ENCODE measurements around the gene ATP4A.

Gene ATP4A

DNA sequence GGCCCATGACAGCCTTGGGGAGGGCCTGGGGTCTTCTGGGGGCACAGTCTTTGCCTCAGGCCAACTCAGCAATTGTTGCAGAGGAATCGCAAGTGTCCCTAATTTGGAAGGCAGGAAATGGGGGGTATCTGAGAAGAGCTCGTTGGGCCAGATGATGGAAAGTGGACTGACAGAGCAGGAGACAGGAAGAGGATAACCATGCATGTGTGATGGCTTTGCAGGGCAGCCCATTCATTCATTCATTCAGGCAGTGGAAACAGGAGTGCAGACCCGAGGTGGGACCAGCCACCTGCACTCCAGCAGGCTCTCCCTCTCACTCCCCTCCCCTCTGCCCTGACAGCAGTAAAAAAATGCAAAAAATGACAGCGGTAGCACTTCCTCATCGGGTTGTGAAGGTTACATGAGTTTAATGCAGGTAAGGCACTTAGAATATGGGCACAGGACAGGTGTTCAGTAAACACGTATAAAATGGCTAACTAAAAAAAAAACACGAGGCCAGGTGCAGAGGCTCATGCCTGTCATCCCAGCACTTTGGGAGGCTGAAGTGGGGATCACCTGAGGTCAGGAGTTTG is 23.0 kb downstream of the ATP4A start:
- no peak for DNase-seq (ENCODE audit: low read depth, low spot score)
- Histone ChIP-seq H3K36me3 (ENCODE audit: insufficient read depth, low read length) (no peaks in the 10 kb centered on the region), H3K4me3 (no peak overlapping the region), H3K27ac (no peak overlapping the region), H3K9me3 (ENCODE audit: low read depth, low read length) (no peaks in the 10 kb centered on the region), H3K9ac (ENCODE audit: insufficient read length) (no peak overlapping the region)
- TF ChIP-seq EZH2 (IDR thresholded peaks at IDR 0.05) (no peak), POLR2AphosphoS5 (IDR thresholded peaks at IDR 0.05; ENCODE audit: borderline replicate concordance, low read depth, low read length) (no peak), FOXP2 (optimal IDR thresholded peaks at IDR 0.05; ENCODE audit: control extremely low read depth, extremely low read length, insufficient read depth) (no peak)

DNA sequence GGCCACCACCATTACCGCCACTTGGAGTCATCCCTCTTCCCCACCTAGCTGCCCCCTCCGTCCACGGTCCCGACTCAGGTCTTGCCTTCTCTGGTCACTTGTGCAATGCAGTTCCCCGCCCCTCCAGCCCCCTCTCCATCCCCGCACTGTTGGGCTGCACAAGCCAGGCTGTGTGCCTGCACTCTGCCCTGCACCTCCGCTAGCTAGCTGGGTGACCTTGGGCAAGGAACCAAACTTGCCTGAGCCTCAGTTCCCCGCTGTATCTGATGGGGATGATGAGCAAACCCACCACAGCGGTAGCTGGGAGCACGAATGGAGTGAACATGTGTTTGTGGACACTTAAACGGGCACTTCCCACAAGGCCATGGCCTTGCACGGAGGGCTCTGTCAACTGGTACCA is 23.6 kb downstream of the ATP4A start:
- Histone ChIP-seq H3K27ac (no peak overlapping the region), H3K4me3 (no peak overlapping the region), H3K9ac (ENCODE audit: insufficient read length) (no peak overlapping the region), H3K36me3 (ENCODE audit: insufficient read depth, low read length) (no peaks in the 10 kb centered on the region), H3K9me3 (ENCODE audit: low read depth, low read length) (no peaks in the 10 kb centered on the region)
- no peak for DNase-seq (ENCODE audit: low read depth, low spot score)
- TF ChIP-seq FOXP2 (optimal IDR thresholded peaks at IDR 0.05; ENCODE audit: control extremely low read depth, extremely low read length, insufficient read depth) (no peak), POLR2AphosphoS5 (IDR thresholded peaks at IDR 0.05; ENCODE audit: borderline replicate concordance, low read depth, low read length) (no peak), EZH2 (IDR thresholded peaks at IDR 0.05) (no peak)

DNA sequence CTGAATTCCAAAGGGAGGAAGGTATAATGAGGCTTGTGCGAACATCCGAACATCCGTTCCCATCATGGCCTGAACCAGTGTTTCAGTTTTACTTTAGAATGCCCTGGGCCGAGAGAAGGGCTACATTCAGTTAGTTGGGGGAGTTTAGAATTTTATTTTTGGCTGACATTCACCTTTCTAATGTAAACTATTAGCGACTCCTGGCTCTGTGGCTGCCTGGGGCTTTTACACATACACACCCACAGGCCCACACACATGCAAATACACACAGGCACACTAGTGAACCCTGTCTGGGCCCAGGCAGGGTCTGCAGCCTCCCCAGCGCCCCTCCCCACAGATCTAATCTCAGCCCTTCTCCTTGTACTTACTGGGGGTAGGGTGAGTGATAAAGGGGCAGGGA is 24.1 kb downstream of the ATP4A start:
- no peak overlapping the region for H3K9ac ChIP-seq (ENCODE audit: insufficient read length)
- H3K27ac ChIP-seq: no peak overlapping the region
- H3K4me3 ChIP-seq: no peak overlapping the region
- no peak for DNase-seq (ENCODE audit: low read depth, low spot score)
- no peaks in the 10 kb centered on the region for H3K36me3 ChIP-seq (ENCODE audit: insufficient read depth, low read length)
- no peaks in the 10 kb centered on the region for H3K9me3 ChIP-seq (ENCODE audit: low read depth, low read length)
- TF ChIP-seq EZH2 (IDR thresholded peaks at IDR 0.05): no peak
- no peak for TF ChIP-seq FOXP2 (optimal IDR thresholded peaks at IDR 0.05; ENCODE audit: control extremely low read depth, extremely low read length, insufficient read depth)
- TF ChIP-seq POLR2AphosphoS5 (IDR thresholded peaks at IDR 0.05; ENCODE audit: borderline replicate concordance, low read depth, low read length): no peak

DNA sequence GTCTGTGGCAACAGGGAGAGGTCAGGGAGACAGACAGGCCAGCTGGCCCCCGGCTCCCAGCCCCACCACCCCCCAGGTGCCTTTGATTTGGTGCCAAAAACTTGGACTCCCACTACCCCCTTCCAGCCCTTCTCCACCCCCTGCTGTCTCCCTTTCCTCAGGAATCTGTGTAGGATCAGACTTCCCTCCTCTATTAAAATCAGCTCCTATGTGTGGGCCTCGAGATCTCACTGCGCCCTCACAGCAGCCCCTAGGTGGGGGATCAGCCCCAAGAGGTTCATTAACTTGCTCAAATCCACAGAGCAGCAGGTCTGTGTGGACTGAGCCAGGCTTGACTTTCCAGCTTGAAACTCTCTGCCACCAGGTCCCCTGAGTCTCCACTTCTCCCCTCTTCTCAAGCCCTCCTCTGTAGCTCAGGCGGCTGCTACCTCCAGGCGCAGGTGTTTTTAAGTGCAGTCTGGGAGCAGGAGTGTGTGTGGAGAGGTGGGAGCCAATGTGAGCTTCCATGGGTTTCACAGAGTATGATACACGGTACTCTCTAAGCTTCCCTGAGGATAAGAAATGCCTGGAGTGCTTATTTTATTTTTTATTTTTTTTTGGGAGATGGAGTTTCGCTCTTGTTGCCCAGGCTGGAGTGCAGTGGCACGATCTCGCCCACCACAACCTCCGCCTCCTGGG is 28.5 kb downstream of the ATP4A start:
- H3K9ac ChIP-seq (ENCODE audit: insufficient read length): no peak overlapping the region
- no peaks in the 10 kb centered on the region for H3K9me3 ChIP-seq (ENCODE audit: low read depth, low read length)
- H3K36me3 ChIP-seq (ENCODE audit: insufficient read depth, low read length): no peaks in the 10 kb centered on the region
- DNase-seq (ENCODE audit: low read depth, low spot score): no peak
- no peak overlapping the region for H3K4me3 ChIP-seq
- H3K27ac ChIP-seq: no peak overlapping the region
- TF ChIP-seq POLR2AphosphoS5 (IDR thresholded peaks at IDR 0.05; ENCODE audit: borderline replicate concordance, low read depth, low read length): no peak
- no peak for TF ChIP-seq FOXP2 (optimal IDR thresholded peaks at IDR 0.05; ENCODE audit: control extremely low read depth, extremely low read length, insufficient read depth)
- no peak for TF ChIP-seq EZH2 (IDR thresholded peaks at IDR 0.05)

DNA sequence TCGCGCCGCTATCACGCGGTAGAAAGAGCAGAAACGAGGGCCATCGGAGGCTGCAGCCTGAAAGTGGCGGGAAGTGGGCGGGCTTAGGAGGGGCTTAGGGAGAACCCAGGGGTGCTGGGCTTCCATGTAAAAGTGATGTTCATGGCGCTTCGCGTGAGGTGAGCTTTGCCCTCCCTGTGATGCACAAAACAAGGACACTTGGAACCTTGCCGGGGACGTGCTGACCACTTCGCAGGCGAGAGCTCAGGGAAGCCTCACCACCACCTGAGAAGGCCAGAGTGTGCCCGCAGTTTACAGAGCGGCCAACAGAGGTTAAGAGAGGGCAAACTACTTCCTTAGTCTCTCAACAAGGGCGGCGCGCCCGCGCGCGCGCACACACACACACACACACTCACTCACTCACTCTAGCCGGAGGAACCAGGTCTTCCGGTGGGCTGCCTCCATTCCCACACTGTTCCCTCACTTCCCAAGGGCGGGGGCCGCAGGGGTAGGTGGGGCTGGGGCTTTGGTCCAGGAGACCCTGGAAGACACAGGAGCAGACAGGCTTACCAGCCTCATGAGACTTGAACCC is 29.6 kb downstream of the ATP4A start:
- Histone ChIP-seq H3K27ac (no peak overlapping the region), H3K36me3 (ENCODE audit: insufficient read depth, low read length) (no peaks in the 10 kb centered on the region), H3K9ac (ENCODE audit: insufficient read length) (no peak overlapping the region), H3K9me3 (ENCODE audit: low read depth, low read length) (no peaks in the 10 kb centered on the region), H3K4me3 (no peak overlapping the region)
- no peak for TF ChIP-seq FOXP2 (optimal IDR thresholded peaks at IDR 0.05; ENCODE audit: control extremely low read depth, extremely low read length, insufficient read depth)
- no peak for TF ChIP-seq POLR2AphosphoS5 (IDR thresholded peaks at IDR 0.05; ENCODE audit: borderline replicate concordance, low read depth, low read length)
- TF ChIP-seq EZH2 (IDR thresholded peaks at IDR 0.05): no peak
- no peak for DNase-seq (ENCODE audit: low read depth, low spot score)

DNA sequence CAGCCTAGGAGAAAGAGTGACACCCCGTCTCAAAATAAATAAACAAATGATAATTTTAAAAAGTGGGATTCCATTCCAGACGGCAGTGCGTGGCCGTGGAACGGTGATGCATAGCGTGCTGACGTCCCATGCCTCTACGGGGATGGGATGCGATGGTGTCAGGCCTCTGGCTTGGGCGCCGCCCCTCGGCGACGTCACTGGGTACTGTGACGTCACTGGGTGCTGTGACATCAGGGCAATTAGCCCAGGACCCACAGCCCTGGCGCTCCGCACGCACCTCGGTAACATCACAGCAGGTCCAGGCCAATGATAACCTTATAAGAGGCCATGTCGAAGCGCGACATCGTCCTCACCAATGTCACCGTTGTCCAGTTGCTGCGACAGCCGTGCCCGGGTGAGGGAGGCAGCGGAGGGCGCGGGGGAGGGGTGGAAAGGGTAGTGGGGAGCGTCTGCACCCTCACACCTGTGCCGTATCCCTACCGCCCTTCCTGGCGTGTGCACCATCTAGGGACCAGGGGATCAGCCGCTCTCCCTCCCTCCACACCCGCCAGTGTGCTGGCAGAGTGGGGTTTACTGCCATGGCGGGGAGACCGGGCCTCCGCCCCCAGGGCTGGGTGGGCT is 30.1 kb downstream of the ATP4A start, which contains the start of gene GAPDHS:
TSS of gene GAPDHS (plus strand) at position 256 of the 621 bp plus-strand sequence. CDS start at position 328, 72 bp downstream.
- Histone ChIP-seq H3K9me3 (ENCODE audit: low read depth, low read length) (no peaks in the 10 kb centered on the region), H3K36me3 (ENCODE audit: insufficient read depth, low read length) (no peaks in the 10 kb centered on the region), H3K27ac (no peak within 1 kb of the TSS), H3K9ac (ENCODE audit: insufficient read length) (no peak within 1 kb of the TSS), H3K4me3 (no peak within 1 kb of the TSS)
- DNase-seq (ENCODE audit: low read depth, low spot score): no peak
- TF ChIP-seq EZH2 (IDR thresholded peaks at IDR 0.05) (no peak), FOXP2 (optimal IDR thresholded peaks at IDR 0.05; ENCODE audit: control extremely low read depth, extremely low read length, insufficient read depth) (no peak), POLR2AphosphoS5 (IDR thresholded peaks at IDR 0.05; ENCODE audit: borderline replicate concordance, low read depth, low read length) (no peak)

DNA sequence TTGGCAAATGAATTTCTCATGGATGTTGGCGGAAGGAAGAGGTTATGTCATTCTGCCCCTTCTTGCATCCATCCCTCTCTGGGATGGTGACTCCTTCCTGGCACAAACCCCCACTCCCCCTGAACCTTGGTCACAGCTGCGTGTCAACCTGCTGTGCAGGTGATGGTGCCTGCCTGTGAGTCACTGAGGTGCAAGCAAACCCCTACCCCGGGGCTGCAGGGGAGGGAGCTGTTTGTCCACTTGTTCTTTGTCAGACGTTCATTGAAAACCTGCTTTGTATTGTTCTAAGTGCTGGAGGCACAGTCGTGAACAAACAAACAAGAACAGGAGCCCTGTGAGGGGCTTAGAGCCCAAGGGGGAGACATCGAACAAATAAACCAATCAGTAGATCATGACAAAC is 32.2 kb downstream of the ATP4A start:
- no peak for DNase-seq (ENCODE audit: low read depth, low spot score)

More for the DNA sequence above, 32.2 kb downstream of the ATP4A start:
- Histone ChIP-seq H3K36me3 (ENCODE audit: insufficient read depth, low read length) (no peaks in the 10 kb centered on the region), H3K9me3 (ENCODE audit: low read depth, low read length) (no peaks in the 10 kb centered on the region), H3K27ac (no peak overlapping the region), H3K4me3 (no peak overlapping the region), H3K9ac (ENCODE audit: insufficient read length) (no peak overlapping the region)
- no peak for TF ChIP-seq POLR2AphosphoS5 (IDR thresholded peaks at IDR 0.05; ENCODE audit: borderline replicate concordance, low read depth, low read length)
- no peak for TF ChIP-seq EZH2 (IDR thresholded peaks at IDR 0.05)
- no peak for TF ChIP-seq FOXP2 (optimal IDR thresholded peaks at IDR 0.05; ENCODE audit: control extremely low read depth, extremely low read length, insufficient read depth)

Measured in SK-N-MC (cell line).